HG03045 (cell line): ENCODE results near the gene GLB1L3.
"Not testable (repeated sequence)": the region's sequence is repeated elsewhere in the genome, so short reads cannot be mapped to it uniquely, and the experiment has no call there.

Experiments
- ATAC-seq: cut with Tn5 transposase; IDR thresholded peaks from one replicate; pipeline ENCODE4 v1.9.1; 2021; ENCODE audit warnings: mild to moderate bottlenecking, moderate library complexity; ENCODE audit not compliant: unreplicated experiment

Gene GLB1L3

GRCh38 chr11:134273317-134273712 lies 2.9 kb upstream of the GLB1L3 start:
- no peak for ATAC-seq

GRCh38 chr11:134275188-134275533 lies 1.0 kb upstream of the GLB1L3 start:
- no peak for ATAC-seq

- peak; percentile 23 for ATAC-seq
Observed at GRCh38 chr11:134276396-134277182, 410 bp downstream of the GLB1L3 start.

GRCh38 chr11:134277183-134278001 lies 1.2 kb downstream of the GLB1L3 start:
- ATAC-seq: no peak

GRCh38 chr11:134278356-134278755 lies 2.2 kb downstream of the GLB1L3 start:
- ATAC-seq: no peak

GRCh38 chr11:134281635-134282034 lies 5.5 kb downstream of the GLB1L3 start:
- ATAC-seq: not testable (repeated sequence)

- no peak for ATAC-seq
Observed at GRCh38 chr11:134282121-134283045, 6.2 kb downstream of the GLB1L3 start.

- no peak for ATAC-seq
Observed at GRCh38 chr11:134283461-134284230, 7.5 kb downstream of the GLB1L3 start.

GRCh38 chr11:134284349-134284748 lies 8.2 kb downstream of the GLB1L3 start:
- not testable (repeated sequence) for ATAC-seq

- no peak for ATAC-seq
Observed at GRCh38 chr11:134287561-134287960, 11.4 kb downstream of the GLB1L3 start.

GRCh38 chr11:134288486-134288885 lies 12.3 kb downstream of the GLB1L3 start:
- no peak for ATAC-seq

- ATAC-seq: no peak
Observed at GRCh38 chr11:134289167-134289566, 13.0 kb downstream of the GLB1L3 start.

- ATAC-seq: no peak
Observed at GRCh38 chr11:134289789-134290188, 13.6 kb downstream of the GLB1L3 start.

GRCh38 chr11:134290646-134291045 lies 14.5 kb downstream of the GLB1L3 start:
- ATAC-seq: no peak

- ATAC-seq: no peak
Observed at GRCh38 chr11:134291196-134291595, 15.0 kb downstream of the GLB1L3 start.

- no peak for ATAC-seq
Observed at GRCh38 chr11:134292661-134293060, 16.5 kb downstream of the GLB1L3 start.

GRCh38 chr11:134293119-134294113 lies 17.2 kb downstream of the GLB1L3 start:
- no peak for ATAC-seq

GRCh38 chr11:134294664-134295063 lies 18.5 kb downstream of the GLB1L3 start:
- ATAC-seq: no peak

GRCh38 chr11:134312223-134312622 lies 36.0 kb downstream of the GLB1L3 start:
- ATAC-seq: no peak
